K562 (cell line): ENCODE results near the gene TEP1. TPM values are rescaled to one million over a fixed set of nuclear protein-coding genes. Genes with fewer than 3 reads are reported as not detected.

Source experiments
- ATAC-seq: fragments of 200-7000 bp; cut with Tn5 transposase; 3 replicates; pipeline ENCODE4 v1.9.1; 2020; ENCODE audit warnings: moderate library complexity
- BruUV-seq: library from RNA; stranded (reverse); fragments of 400-500 nt; replicated peaks from 2 replicates; lab custom pipeline; 2021; lab: Mats Ljungman, UMichigan
- CTCF ChIA-PET: fragments of 300-600 bp; formaldehyde crosslinking; extraction: SDS; loops from one replicate; lab custom pipeline; 2021; ENCODE audit warnings: low intra/inter-chr PET ratio; lab: Yijun Ruan, JAX
- POLR2A ChIA-PET: fragments of 300-600, 350-650 bp; sonication (Branson Sonifier 250); formaldehyde crosslinking; extraction: SDS; loops from one replicate; lab custom pipeline; 2021; ENCODE audit warnings: antibody characterized with exemption, inconsistent platforms; lab: Yijun Ruan, JAX
- DNase-seq, 4 experiments: peaks; one replicate each; pipeline versions ENCODE4 v3.0.0 to v3.0.0-alpha.2; 2011 to 2018; ENCODE audit warnings: low spot score in 3 of 4, mixed read lengths in 3 of 4; ENCODE audit errors: extremely low read depth in 1 of 4
- FAIRE-seq: peaks from 2 replicates; lab custom pipeline; 2011; peaks lifted over from hg19 to GRCh38; lab: Jason Lieb, UNC
- H2AFZ ChIP-seq: 2 replicates; pipeline ENCODE4 v1.6.0; 2011; ENCODE audit warnings: low read depth, low read length, control low read depth, inconsistent platforms
- H3K27ac ChIP-seq: fragments of 200-600 bp; 3 replicates; pipeline ENCODE4 v1.8.0; 2011; ENCODE audit warnings: low read depth, mild to moderate bottlenecking, control low read depth, inconsistent platforms, low read length, moderate library complexity, mixed read lengths; ENCODE audit errors: extremely low read depth
- H3K27me3 ChIP-seq, 2 experiments: fragments of 300-600 bp in 1 of 2; 2 replicates in 1 of 2; 3 replicates in 1 of 2; pipeline versions ENCODE4 v1.6.0 to v1.8.0; 2011; ENCODE audit warnings: inconsistent platforms in 2 of 2, low read length in 2 of 2, mild to moderate bottlenecking in 1 of 2, mixed read lengths in 1 of 2, moderate library complexity in 1 of 2; ENCODE audit not compliant: control insufficient read depth in 2 of 2, insufficient read depth in 2 of 2
- H3K36me3 ChIP-seq: fragments of 300-600 bp; 3 replicates; pipeline ENCODE4 v1.8.0; 2011; ENCODE audit warnings: mild to moderate bottlenecking, low read length, inconsistent platforms; ENCODE audit not compliant: control insufficient read depth, insufficient read depth
- H3K4me1 ChIP-seq, 2 experiments: fragments of 200-600 bp in 1 of 2; replicated peaks in 1 of 2; 2 replicates in 1 of 2; 3 replicates in 1 of 2; pipeline versions ENCODE4 v1.5.1 to v1.8.0; 2011; ENCODE audit warnings: inconsistent platforms in 2 of 2, low read length in 2 of 2, mild to moderate bottlenecking in 1 of 2, mixed read lengths in 1 of 2, moderate library complexity in 1 of 2; ENCODE audit not compliant: control insufficient read depth in 2 of 2, insufficient read depth in 2 of 2
- H3K4me2 ChIP-seq: 2 replicates; pipeline ENCODE4 v1.6.1; 2011; ENCODE audit warnings: low read length, control low read depth, inconsistent platforms, mixed read lengths; ENCODE audit not compliant: insufficient read depth
- H3K4me3 ChIP-seq: fragments of 200-600 bp; sonication (generic), shearing (Covaris generic); 2 replicates; pipeline ENCODE4 v1.5.1; 2016; ENCODE audit warnings: control low read depth, inconsistent platforms
- H3K79me2 ChIP-seq: fragments of 200-600 bp; 3 replicates; pipeline ENCODE4 v1.8.0; 2011; ENCODE audit warnings: low read length, inconsistent platforms; ENCODE audit not compliant: control insufficient read depth, insufficient read depth
- H3K9ac ChIP-seq, 2 experiments: 2 replicates each; pipeline versions ENCODE4 v1.6.0 to v1.6.1; 2011; ENCODE audit warnings: low read depth in 2 of 2, low read length in 2 of 2, control low read depth in 1 of 2, inconsistent platforms in 1 of 2, mild to moderate bottlenecking in 1 of 2, mixed read lengths in 1 of 2; ENCODE audit not compliant: insufficient read depth in 1 of 2
- H3K9me1 ChIP-seq: one replicate; pipeline ENCODE4 v1.6.0; 2011; ENCODE audit warnings: inconsistent platforms, mild to moderate bottlenecking, low read length, moderate library complexity; ENCODE audit not compliant: control insufficient read depth, insufficient read depth
- H3K9me3 ChIP-seq: replicated peaks from 2 replicates; pipeline ENCODE4 v1.5.1; 2011; ENCODE audit warnings: low read depth, low read length, inconsistent platforms; ENCODE audit not compliant: control insufficient read depth, insufficient read depth
- H4K20me1 ChIP-seq: replicated peaks from 2 replicates; pipeline ENCODE4 v1.6.1; 2011; ENCODE audit warnings: low read length, inconsistent platforms, mixed read lengths; ENCODE audit not compliant: control insufficient read depth, insufficient read depth
- BACH1 ChIP-seq: fragments of 200-800 bp; sonication (Bioruptor generic); IDR thresholded peaks from 2 replicates; pipeline ENCODE4 v1.6.1; 2016; ENCODE audit warnings: missing genetic modification characterization, missing compliant biosample characterization
- ETV5 ChIP-seq: sonication (generic); formaldehyde crosslinking; IDR thresholded peaks from 2 replicates; pipeline ENCODE4 v1.4.0; 2020; ENCODE audit warnings: low read depth, mild to moderate bottlenecking, missing genetic modification reagents
- EZH2 ChIP-seq: IDR thresholded peaks from 2 replicates; pipeline ENCODE4 v1.6.1; 2012; ENCODE audit warnings: low read depth, mild to moderate bottlenecking, inconsistent platforms, low read length, borderline replicate concordance
- HSF4 ChIP-seq: fragments of 250-450 bp; sonication (Bioruptor Pico); IDR thresholded peaks from 2 replicates; pipeline ENCODE4 v2.1.2; 2022; ENCODE audit warnings: mild to moderate bottlenecking, moderate library complexity, borderline replicate concordance
- KLF10 ChIP-seq: fragments of 250-450 bp; sonication (Bioruptor Pico); IDR thresholded peaks from 2 replicates; pipeline ENCODE4 v1.6.1; 2021; ENCODE audit warnings: matching md5 sums
- MAFK ChIP-seq: IDR thresholded peaks from 2 replicates; pipeline ENCODE4 v1.6.1; 2011; ENCODE audit warnings: low read length, improper control_type of control experiment
- MTF1 ChIP-seq: fragments of 250-450 bp; sonication (Bioruptor Pico); IDR thresholded peaks from 2 replicates; pipeline ENCODE4 v1.9.0; 2021; ENCODE audit warnings: moderate library complexity, mild to moderate bottlenecking, inconsistent platforms, borderline replicate concordance
- MYNN ChIP-seq, 2 experiments: sonication (generic); formaldehyde crosslinking in 1 of 2; IDR thresholded peaks; 2 replicates each; pipeline versions ENCODE4 v1.5.0 to v1.6.1; 2016 to 2020; ENCODE audit warnings: antibody characterized with exemption in 1 of 2, missing genetic modification reagents in 1 of 2
- PCBP1 ChIP-seq: fragments of 200-400 bp; formaldehyde crosslinking; IDR thresholded peaks from 2 replicates; pipeline ENCODE4 v1.6.1; 2018; ENCODE audit warnings: mild to moderate bottlenecking, low read depth, low read length; ENCODE audit not compliant: poor library complexity, severe bottlenecking
- RBM22 ChIP-seq: fragments of 200-400 bp; formaldehyde crosslinking; IDR thresholded peaks from 2 replicates; pipeline ENCODE4 v1.6.1; 2018; ENCODE audit warnings: low read length, low read depth; ENCODE audit not compliant: poor library complexity, severe bottlenecking
- ZNF668 ChIP-seq: fragments of 250-450 bp; sonication (Bioruptor Pico); IDR thresholded peaks from 2 replicates; pipeline ENCODE4 v1.8.0; 2022; ENCODE audit warnings: mild to moderate bottlenecking, inconsistent platforms
- WGBS: fragments of 100-300 bp; shearing (Covaris generic); methylation state at CpG from one replicate; pipeline ENCODE4 v1.1.6; 2016; ENCODE audit warnings: low coverage, mixed read lengths; ENCODE audit not compliant: insufficient coverage; ENCODE audit errors: missing lambda C conversion rate; 5-methylcytosine and 5-hydroxymethylcytosine counted together
- in situ Hi-C: fragments of 300-500 bp; cut with MboI; formaldehyde crosslinking; loops from 4 replicates; pipeline ENCODE4 v1.15.0; 2018; ENCODE audit warnings: inconsistent platforms, mixed read lengths
- intact Hi-C: fragments of 100-400 bp; cut with micrococcal nuclease; formaldehyde crosslinking; loops from 2 replicates; pipeline ENCODE4 v1.14.2; 2022
- polyA plus RNA-seq, 8 experiments: library from polyadenylated mRNA; depleted of rRNA in 4 of 8; stranded (reverse) in 5 of 8; unstranded in 3 of 8; fragments of >200 nt; fragmentation: Nextera tagmentation in 2 of 8; fragmentation: Illumina TruSeq in 1 of 8; extraction: Ambion mirVana in 2 of 8; extraction: Trizol in 1 of 8; gene quantifications; 2 replicates each; pipeline versions ENCODE4 v1.2.1 to v1.2.3, GENCODE V29; 2011 to 2014; ENCODE audit warnings: inconsistent platforms in 1 of 8, missing spikeins in 1 of 8
- total RNA-seq, 7 experiments: library from RNA; depleted of rRNA in 6 of 7; stranded (reverse); fragments of >200 nt in 6 of 7; fragmentation: Illumina TruSeq in 2 of 7; extraction: Trizol in 2 of 7; gene quantifications; 2 replicates each; pipeline versions ENCODE4 v1.2.1 to v1.2.3, GENCODE V29; 2011 to 2021; ENCODE audit warnings: low replicate concordance in 1 of 7
- TF ChIP-seq, protein P1 (sequence below): fragments of 250-450 bp; sonication (Bioruptor Pico); IDR thresholded peaks from 2 replicates; pipeline ENCODE4 v1.5.0; 2020; ENCODE audit warnings: mild to moderate bottlenecking
- TF ChIP-seq, protein P2 (sequence below), 2 experiments: fragments of 450-650 bp; formaldehyde crosslinking in 1 of 2; IDR thresholded peaks; 2 replicates each; pipeline versions ENCODE4 v1.4.0 to v1.6.1; 2014 to 2020; ENCODE audit warnings: mild to moderate bottlenecking in 2 of 2, borderline replicate concordance in 1 of 2, low read depth in 1 of 2

TEP1 gene
- total and polyA plus RNA-seq, 9 of the 15 experiments (the other 6 are each of a cell fraction or from before 2014, with no cell fraction given): 1.0 to 12.2 (median 7.1) TPM

GRCh38 chr14:20446889-20447288, 33.6 kb upstream of the TEP1 start:
- Histone ChIP-seq H3K9me3 (no peaks in the 10 kb centered on the region), H3K36me3 (peaks cover 61% of the 10 kb centered on the region; the same call in 2 of the 3 replicates), H3K4me1 (no peaks in the 10 kb centered on the region; a peak in 1 of 5 replicates), H3K27me3 (no peaks in the 10 kb centered on the region), H3K4me3 (no peak overlapping the region), H4K20me1 (no peaks in the 10 kb centered on the region), H3K9ac (no peak overlapping the region), H3K4me2 (no peak overlapping the region), H3K79me2 (no peaks in the 10 kb centered on the region), H3K9me1 (no peaks in the 10 kb centered on the region), H2AFZ (no peak overlapping the region), H3K27ac (no peak overlapping the region)
- in situ Hi-C loops: no loop called here
- ChIA-PET CTCF (no interaction called here), POLR2A (interaction anchor here (0.5 kb wide), 1 partner anchor 8 kb away, joined by 3 read pairs; no protein-coding TSS in a partner anchor)
- no TSS peak for BruUV-seq
- 94% methylated on average over 5 of the region's 5 CpGs for WGBS
- no peak for FAIRE-seq
- no peak for DNase-seq
- no peak for ATAC-seq
- intact Hi-C loops: no loop called here
- TF ChIP-seq MTF1 (CRISPR knock-in tag) (no peak), PCBP1 (no peak), ETV5 (CRISPR knock-in tag) (no peak), EZH2 (no peak), HSF4 (CRISPR knock-in tag) (no peak), ZNF668 (no peak), RBM22 (no peak), KLF10 (CRISPR knock-in tag) (no peak), MAFK (peak; percentile 46; the same call in 1 of the 2 replicates), MYNN (IDR thresholded peaks at IDR 0.05) (no peak), MYNN (CRISPR knock-in tag; IDR thresholded peaks at IDR 0.05) (no peak), BACH1 (tag) (no peak)
- TF ChIP-seq, protein P1, sequence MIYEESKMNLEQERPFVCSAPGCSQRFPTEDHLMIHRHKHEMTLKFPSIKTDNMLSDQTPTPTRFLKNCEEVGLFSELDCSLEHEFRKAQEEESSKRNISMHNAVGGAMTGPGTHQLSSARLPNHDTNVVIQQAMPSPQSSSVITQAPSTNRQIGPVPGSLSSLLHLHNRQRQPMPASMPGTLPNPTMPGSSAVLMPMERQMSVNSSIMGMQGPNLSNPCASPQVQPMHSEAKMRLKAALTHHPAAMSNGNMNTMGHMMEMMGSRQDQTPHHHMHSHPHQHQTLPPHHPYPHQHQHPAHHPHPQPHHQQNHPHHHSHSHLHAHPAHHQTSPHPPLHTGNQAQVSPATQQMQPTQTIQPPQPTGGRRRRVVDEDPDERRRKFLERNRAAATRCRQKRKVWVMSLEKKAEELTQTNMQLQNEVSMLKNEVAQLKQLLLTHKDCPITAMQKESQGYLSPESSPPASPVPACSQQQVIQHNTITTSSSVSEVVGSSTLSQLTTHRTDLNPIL (CRISPR knock-in tag): no peak
- TF ChIP-seq, protein P2, sequence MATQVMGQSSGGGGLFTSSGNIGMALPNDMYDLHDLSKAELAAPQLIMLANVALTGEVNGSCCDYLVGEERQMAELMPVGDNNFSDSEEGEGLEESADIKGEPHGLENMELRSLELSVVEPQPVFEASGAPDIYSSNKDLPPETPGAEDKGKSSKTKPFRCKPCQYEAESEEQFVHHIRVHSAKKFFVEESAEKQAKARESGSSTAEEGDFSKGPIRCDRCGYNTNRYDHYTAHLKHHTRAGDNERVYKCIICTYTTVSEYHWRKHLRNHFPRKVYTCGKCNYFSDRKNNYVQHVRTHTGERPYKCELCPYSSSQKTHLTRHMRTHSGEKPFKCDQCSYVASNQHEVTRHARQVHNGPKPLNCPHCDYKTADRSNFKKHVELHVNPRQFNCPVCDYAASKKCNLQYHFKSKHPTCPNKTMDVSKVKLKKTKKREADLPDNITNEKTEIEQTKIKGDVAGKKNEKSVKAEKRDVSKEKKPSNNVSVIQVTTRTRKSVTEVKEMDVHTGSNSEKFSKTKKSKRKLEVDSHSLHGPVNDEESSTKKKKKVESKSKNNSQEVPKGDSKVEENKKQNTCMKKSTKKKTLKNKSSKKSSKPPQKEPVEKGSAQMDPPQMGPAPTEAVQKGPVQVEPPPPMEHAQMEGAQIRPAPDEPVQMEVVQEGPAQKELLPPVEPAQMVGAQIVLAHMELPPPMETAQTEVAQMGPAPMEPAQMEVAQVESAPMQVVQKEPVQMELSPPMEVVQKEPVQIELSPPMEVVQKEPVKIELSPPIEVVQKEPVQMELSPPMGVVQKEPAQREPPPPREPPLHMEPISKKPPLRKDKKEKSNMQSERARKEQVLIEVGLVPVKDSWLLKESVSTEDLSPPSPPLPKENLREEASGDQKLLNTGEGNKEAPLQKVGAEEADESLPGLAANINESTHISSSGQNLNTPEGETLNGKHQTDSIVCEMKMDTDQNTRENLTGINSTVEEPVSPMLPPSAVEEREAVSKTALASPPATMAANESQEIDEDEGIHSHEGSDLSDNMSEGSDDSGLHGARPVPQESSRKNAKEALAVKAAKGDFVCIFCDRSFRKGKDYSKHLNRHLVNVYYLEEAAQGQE (IDR thresholded peaks at IDR 0.05; ENCODE audit: borderline replicate concordance): no peak
- TF ChIP-seq, protein P2 (CRISPR knock-in tag; IDR thresholded peaks at IDR 0.05; ENCODE audit: low read depth): no peak
